Stimulated activated CD4-positive, alpha-beta T cell treated with anti-CD3 and anti-CD28 coated beads, Interleukin-2, amount 100 ng/mL, for 48 hours (primary cell): Measurements from ENCODE around the gene FAM120A.

Experiments
- DNase-seq, 2 donors: peaks; one replicate each; pipeline ENCODE4 v3.0.0-alpha.2; 2020

The FAM120A gene

DNA sequence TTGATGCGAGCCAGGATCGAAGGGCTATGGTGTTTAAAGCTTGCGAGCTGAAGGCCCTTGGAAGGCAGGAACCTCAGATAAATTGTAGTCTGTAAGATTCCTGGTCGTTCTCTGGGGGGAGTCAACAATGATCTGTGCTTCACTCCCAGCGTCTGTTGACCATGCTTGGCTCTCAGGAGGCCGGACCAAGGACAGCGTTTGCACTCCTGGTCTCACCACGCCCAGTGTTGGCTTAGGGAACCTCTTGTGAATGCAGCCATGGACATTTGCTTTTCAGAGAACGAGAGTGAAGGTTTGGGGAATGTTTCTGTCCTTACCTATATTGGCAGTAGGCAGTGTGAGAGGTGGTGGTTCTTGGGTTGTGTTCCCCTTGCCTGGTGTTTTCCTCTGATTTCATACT, 62.1 kb downstream of the FAM120A start:
- no peak for DNase-seq

DNA sequence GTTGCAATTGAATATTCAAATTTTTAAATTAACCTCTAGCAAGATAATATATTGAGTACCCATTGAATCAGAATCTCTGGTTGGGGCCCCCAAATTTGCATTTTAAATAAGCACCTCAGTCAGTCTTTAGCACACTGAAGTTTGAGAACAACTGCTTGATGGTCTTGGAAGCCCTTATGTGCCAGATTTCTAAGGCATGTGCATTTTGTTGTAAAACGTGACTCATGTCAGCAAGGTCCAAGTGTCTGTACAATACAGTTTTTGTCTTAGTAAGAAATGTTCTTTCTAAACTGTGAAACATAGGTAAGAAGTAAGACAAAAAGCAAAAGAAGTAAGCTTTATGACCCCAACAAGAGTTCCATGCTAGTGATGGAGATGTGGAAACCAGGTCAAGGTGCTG, 65.8 kb downstream of the FAM120A start:
- no peak for DNase-seq

DNA sequence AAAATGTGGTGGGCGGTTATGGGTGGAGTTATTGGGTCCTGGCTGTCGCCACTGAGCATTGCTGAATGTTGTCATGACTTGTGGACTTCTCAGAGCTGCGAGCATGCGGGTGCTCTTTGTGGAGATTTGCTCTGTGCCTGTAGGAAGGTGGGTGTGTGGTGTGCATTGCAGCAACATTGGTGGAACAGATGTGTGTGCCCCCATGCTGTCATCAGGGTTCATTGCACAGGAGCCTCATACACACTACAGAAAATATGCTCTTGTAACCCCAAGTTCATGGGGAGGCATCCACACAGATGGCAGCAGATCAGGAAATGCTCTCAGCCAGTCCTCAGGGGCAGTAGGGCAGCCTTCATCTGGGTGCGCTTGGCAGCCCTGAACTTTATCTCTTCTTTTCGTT, 69.0 kb downstream of the FAM120A start:
- no peak for DNase-seq

DNA sequence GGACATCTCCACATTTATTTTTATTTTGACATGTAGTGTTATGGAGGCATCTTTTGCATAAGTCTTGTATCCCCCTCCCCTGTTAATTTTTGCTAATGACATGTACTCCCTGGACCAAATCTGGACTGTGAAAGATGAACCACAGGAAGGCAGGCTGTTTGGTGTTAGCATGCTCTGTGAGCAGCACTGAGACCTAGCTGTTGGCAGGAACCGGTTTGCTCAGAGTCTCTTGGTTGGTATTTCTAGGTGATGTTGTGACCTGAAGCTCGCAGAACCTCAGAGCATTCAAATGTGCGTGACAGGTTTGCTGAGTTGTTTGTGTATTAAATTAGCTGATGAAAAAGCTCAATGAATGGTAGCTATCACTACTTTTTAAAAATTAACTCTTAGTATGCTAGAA, 71.3 kb downstream of the FAM120A start:
- no peak for DNase-seq

DNA sequence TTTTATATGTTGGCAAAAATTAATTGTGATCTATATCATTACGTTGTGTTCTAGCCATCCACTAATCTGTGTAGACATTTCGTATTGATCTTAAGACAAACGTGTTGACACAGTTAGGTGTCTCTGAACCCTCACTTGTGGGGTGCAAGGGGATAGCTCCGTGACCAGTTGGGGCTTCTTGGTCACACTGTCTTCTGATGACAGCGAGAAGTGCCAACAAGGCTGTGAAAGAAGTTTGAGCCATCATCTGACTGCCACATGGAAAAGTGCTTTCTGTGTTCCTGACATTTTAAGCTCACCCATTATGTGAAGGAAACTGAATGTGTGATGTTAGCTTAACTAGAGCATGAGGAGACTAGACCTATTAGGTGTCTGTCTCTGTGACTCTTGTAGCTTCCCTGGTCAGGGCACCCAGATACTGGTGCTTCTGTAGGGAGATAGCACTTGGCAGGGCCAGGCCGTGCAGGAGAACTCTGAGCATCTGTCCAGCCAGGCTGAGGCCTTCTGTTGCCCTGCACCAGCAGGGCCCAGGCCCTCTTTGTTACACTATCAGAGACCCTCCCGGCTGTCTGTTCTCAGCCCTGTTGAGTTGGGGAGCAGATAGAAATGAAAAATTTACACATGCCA, 72.1 kb downstream of the FAM120A start:
- DNase-seq, result no peak

DNA sequence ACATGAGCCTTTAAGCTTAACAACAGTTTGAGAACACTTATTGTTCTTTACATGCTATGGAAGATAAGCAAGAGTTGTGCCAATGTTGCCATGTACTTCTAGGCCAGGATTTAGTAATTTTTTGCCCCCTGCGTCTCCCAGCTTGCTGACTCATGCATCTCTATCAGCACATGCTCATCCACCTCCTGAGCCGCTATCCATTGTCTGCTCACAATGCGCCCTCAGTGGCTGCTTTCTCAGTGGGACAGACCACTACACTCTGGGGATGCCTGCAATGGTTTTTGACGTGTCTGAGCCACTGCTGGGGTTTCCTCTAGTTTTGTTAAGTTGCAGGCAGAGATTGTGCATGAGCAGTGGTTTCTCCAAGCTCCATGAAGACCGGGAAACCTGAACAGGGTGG, 74.0 kb downstream of the FAM120A start:
- no peak for DNase-seq

DNA sequence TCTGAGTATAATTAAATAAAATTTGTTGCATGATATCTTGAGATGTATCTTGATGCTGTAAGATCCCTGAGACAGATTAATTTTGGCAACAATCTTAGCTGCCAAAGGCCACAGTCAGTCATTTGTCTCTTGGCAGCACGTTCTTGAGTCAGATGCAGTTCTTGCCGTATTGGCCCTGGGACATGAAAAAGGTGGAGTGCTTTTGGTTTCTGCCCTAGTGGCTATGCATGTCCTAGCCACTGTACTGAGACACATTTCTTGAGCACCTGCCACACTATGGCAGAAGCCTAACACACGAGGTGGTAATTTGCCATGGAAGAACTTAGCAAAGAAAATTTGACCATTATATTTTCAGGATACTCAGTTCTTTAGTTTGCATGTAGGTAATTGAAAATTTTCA, 79.9 kb downstream of the FAM120A start:
- DNase-seq, result no peak

DNA sequence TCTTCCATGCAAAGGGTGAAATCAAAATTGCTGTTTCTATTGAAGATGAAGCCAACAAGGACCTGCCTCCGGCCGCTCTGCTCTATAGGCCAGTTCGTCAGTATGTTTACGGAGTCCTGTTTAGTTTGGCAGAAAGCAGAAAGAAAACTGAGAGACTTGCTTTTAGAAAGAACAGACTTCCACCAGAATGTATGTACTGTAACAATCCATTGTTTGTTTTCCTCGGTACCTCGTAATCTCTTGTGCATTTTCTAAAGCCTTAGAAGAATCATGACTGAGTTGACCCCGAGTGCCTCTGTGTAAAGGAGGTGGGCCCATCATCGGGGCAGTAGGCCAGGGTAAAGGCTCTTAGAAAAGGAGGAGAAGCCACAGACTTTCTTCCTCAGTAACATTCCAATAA, 80.7 kb downstream of the FAM120A start:
- no peak for DNase-seq

DNA sequence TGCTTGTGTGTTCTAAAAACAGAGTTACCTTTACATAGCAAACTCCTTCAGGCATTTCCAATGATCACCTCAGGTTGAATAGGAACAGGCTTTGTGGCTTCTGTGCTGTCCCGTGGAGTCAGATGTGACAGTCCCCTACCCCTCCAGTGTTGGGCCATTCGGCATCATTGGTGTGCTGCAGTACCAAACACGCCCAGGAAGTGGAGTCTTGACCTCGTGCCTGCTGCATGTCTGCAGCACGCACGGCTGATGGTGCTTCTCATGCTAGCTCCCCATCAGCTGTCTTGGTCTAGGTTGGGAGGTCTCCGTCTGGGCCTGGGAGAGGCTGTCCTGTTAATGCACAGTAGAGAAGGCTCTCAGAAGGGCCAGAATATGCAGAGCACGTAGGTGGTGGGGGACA, 82.4 kb downstream of the FAM120A start:
- DNase-seq, result no peak

DNA sequence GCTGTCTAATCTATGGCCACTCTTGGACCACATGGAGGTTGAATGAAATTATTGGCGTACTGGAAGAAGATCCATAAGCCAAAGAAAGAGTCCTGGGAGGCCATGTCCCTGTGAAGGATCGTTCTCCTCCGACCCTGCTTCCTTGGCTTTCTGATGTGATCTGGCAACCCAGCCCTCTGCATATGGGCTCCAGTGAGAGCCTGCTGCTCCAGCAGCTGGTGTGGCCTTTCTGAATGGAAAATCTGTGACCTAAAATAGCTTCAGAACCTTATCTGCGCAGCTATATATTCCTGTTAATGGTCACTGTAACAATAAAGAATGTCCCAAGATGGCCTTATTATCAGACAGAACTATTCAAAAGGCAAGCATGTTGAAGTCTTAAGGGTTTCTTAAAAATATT, 84.7 kb downstream of the FAM120A start:
- DNase-seq, result no peak

DNA sequence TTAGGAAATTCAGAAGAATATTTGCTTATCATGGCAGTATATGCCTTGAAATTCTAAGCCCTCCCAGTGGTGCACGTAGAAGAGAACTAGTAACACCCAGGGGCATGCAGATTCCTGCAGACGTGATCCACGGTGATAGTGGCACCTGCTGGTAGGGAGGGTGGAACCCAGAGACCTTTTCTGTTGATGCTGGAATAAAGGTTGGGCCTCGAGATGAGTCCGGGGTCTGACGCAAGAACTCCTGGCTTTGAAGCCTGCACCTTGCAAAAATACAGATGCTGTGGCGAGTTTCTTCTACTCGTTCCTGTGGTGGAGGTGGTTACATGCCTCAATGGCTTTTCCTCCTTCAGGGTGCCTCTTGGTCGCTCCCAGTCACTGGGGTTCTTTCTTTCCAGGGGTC, 85.4 kb downstream of the FAM120A start:
- no peak for DNase-seq

DNA sequence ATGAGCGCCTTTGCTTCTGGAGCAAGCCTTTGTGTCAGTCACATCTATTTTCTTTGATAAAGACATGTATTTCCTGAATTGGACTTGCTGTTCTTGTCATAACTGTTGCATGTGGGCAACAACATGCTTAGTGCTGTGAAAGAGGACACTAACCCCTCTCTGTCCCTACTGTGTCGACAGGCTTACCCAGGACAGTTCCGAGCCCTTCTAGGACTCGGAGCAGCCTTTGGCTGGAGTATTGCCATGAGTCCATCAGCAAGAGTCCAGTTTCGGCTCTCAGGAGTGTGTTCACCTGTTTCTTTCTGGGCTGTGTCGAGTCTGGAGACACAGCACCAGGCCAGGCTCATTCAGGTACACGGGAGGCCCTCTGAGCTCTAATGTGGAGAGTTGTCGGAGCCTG, 88.8 kb downstream of the FAM120A start:
- no peak for DNase-seq

DNA sequence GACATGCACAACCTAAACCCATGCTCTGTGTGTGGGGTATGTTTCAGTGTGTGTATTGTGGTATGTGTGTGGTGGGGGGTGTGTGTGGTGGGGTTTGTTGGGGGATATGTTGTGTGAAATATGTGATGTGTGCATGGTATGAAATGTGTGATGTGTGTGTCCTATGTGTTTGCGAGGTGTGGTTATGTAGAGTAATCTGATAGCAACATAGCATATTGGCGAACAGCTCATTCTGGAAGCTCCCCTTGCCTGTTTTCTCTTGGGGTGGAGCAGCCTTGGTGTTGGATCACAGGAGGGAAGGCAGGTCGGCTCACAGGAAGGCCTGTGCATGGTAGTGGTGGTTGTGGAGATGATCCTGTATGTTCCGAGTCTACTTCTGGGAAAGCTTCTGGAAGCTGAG, 89.5 kb downstream of the FAM120A start:
- DNase-seq, result no peak

DNA sequence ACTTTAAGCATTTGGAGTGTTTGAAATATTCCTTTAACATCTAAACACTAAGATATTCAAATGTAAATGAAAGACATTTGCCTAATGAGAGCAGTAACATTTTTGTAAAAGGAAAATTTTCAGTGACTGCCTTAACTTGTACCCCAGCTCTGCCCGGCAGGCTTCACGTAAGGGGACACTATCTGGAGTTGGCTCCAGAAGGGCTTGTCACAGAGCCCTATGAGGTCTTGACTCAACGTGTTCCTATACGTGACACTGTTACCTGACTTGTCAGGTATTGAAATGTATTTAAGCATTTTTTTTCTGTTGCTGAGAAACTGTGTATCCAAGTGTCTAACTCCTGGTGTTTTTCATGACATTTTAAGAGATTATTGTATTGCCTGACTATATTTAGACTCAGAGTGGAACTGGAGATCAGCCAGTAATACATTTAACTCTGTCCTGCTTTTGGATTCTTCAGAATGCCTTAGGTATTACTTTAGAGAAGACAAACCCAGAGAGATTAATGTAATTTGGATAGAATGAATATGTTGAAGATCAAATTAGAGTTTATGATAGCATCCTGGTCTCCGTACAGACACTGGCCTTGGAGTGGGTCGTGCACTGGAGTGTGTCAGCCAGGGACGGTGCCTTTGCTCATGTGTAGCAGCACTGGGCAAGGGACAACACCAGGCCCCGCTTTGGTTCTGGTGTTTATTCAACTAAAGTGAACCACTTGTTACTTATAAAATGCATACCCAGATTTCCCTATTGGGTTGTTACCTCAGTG, 90.3 kb downstream of the FAM120A start:
- no peak for DNase-seq

DNA sequence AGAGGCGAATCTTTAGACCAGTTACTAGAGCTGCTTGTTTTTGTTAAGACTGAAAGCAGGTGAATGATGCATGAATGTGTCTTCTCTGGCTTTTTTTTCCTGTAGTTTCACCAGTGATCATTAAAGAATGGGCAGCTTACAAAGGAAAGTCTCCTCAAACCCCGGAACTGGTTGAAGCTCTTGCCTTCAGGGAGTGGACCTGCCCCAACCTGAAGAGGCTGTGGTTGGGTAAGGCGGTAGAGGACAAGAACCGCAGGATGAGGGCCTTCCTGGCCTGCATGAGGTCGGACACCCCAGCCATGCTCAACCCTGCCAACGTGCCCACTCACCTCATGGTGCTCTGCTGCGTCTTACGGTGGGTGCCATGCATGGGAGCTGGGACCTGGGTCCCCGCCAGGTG, 91.6 kb downstream of the FAM120A start:
- DNase-seq, result no peak

DNA sequence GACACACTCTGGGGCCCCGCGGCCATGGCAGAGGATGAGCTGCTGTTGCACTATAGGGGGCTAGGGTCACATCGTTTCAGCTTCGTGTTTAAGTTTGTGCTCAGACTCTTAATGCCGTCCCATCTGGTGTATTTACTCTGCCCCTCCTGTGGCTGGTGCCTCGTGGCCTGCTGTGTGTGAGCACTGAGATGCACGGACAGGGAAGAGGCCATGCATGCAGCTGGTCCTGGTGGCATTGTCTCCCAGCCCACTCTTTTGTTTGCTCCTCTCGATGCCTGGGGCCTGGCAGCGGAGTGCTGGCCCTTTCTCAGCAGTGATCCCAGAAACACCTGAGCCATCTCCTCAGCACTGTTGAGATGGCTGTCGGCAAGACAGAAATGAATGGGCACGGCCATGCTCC, 94.9 kb downstream of the FAM120A start:
- no peak for DNase-seq

DNA sequence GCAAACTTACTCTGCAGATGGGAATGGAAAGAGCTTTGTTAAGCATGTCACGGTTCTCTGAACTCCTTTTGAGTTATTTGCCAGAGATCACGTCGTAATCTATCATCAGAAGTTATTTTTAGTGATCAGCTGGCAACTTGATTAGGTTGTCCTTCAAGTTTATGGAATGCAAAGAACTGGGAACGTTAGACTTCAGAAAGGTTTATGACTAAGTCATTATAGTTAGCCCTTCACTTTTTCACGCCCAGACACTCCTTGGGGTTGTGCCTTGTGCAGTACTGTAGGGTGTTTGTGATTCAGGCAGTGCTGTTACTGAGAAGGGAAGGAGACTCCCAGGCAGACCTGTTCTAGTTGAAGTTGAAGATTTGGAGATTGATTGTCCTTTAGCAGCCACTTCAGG, 98.1 kb downstream of the FAM120A start:
- no peak for DNase-seq

DNA sequence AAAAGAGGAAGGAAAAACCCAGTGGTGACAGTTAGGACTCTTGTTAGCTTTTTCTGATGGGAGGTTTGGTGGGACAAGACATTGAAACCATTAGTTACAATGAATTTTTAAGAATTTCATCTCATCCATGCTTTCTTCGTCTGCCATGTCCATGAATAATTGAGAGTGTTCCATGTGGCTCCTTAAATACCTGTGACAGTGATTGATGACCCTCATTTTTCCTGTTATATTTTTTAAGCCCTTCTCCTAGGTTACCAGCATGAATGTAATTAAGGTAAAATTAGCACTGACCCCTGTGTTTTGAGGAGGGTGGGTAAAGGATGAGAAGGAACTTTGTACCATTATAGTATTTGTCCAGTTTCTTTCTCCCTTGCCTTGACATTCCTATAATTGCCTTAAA, 101.4 kb downstream of the FAM120A start:
- DNase-seq, result no peak

DNA sequence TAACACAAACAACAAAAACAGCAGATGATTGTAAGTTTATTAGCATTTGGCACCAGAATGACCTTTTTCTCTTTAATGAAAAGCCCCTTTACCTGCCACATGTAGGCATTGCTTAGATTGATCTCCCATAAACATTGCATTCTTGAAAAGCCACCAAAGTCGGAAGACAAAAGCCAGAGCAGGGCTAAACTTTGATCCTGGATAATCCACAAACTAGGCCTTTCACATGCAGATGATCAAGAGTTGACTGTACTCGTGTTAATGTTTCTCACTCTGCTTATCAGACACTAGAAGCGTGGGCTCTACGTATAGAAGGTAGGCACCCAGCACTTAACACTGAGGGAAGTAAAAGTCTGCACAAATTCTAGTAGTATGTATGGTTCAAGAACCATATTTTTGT, 103.9 kb downstream of the FAM120A start:
- no peak for DNase-seq

DNA sequence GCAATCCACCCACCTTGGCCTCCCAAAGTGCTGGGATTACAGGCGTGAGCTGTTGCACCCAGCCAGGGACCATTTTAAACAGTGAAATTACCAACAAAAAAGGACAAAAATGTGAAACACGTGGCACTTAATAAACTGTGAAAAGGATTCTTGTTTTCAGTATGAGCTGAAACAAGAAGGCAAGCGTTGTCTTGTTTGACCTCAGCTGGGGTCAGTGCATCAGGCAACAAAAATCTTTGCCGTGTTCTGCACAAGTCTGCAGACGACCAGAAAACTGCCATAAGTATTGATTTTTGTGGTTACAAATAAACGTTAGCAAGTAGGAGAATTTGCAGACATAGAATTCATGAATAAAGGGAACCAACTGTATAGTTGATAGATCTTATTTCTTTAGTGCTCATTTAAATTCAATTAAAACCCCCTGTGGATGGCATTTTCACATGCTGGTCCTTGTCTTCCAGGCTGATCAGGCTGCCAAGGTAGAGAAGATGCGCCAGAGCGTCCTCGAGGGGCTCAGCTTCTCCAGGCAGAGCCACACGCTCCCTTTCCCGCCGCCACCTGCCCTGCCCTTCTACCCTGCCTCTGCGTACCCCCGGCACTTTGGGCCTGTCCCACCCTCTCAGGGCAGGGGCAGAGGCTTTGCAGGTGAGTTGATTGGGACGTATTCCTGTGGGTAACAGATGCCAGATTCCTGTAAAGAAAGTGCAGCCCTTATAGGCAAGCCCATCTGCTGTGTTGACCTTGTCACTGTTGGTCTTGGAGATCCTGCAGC, 106.1 kb downstream of the FAM120A start:
- no peak for DNase-seq

DNA sequence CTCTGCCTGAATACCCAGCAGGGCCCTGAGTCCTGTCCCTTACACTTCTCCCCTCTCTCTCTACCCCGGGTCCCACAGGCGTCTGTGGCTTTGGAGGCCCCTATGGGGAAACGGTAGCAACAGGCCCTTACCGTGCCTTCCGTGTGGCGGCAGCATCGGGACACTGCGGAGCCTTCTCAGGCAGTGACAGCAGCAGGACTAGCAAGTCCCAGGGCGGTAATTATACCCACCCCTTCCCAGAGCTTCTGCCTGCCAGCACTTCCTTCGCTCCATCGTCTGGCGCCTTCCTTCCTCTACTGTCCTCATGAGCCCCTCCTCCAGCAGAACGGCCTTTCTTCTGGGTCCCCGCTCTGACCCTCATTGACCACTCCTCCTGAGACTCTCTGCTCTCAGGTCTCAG, 107.0 kb downstream of the FAM120A start:
- no peak for DNase-seq

DNA sequence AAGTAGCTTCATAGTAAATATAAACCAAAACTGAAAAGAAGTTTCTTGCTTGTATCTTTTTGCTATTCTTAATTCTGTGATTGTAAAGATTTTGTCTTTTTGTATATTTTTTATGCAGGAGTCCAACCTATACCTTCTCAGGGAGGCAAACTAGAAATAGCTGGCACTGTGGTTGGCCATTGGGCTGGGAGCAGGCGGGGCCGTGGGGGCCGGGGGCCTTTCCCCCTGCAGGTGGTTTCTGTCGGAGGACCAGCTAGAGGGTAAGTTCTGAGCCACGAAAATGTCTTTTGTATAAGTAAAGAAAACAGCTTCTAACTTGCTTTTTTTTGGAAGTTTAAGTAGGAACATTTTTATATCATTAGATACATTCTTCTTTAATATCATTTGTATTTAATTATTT, 109.5 kb downstream of the FAM120A start:
- DNase-seq, result no peak

DNA sequence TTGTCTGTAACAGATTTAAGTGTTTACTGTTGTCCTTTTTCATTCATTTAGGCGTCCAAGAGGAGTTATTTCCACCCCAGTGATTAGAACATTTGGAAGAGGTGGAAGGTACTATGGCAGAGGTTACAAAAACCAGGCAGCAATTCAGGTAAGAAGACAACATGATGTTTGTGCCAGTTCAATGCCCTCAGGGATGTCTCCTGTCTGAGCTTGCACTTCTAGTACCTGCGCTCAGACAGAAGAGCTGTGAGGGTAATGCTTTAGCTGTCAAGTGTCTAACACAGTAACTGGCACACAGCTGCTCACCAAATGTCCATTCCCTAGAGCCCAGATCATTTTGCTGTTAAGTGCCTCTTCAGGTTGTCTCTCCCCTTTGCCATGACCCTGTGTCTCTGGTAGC, 110.7 kb downstream of the FAM120A start:
- DNase-seq, result no peak

DNA sequence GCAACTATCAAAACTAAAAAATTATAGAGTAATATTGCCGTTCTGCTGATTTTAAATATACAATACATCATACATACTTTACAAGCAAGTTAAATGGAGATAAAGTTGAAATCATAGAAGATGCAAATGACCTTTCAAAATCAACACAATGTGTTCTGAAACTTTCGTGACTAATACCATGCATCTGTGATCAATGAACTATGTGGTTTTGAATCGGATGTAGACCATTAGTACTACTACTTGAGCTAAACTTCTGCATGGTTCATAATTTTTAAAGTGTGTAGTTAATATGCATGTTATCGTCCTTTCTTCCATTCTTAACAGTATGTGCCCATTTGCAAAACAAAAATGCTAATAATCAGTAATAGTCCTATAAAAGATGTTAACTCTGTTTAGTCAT, 113.6 kb downstream of the FAM120A start:
- no peak for DNase-seq
